GM12891 (cell line): Measurements from ENCODE around the gene SCN4B.

Source experiments
- PAX5 ChIP-seq: IDR thresholded peaks from 2 replicates; pipeline ENCODE4 v1.6.1; 2011; ENCODE audit warnings: low read length, moderate library complexity, mild to moderate bottlenecking; ENCODE audit not compliant: insufficient read depth, severe bottlenecking
- POLR2A ChIP-seq: IDR thresholded peaks from 2 replicates; pipeline ENCODE4 v1.6.1; 2011; ENCODE audit warnings: low read depth, low read length, control low read depth
- POLR2AphosphoS5 ChIP-seq: IDR thresholded peaks from 2 replicates; pipeline ENCODE4 v1.6.1; 2011; ENCODE audit warnings: low read depth, low read length, control low read depth
- POU2F2 ChIP-seq: IDR thresholded peaks from 2 replicates; pipeline ENCODE4 v1.6.1; 2011; ENCODE audit warnings: low read depth, mild to moderate bottlenecking, control low read depth, low read length, moderate library complexity
- SPI1 ChIP-seq: IDR thresholded peaks from 2 replicates; pipeline ENCODE4 v1.6.1; 2011; ENCODE audit warnings: low read depth, low read length, control low read depth
- TAF1 ChIP-seq: IDR thresholded peaks from 2 replicates; pipeline ENCODE4 v1.6.1; 2011; ENCODE audit warnings: low read depth, low read length, control low read depth

DNA sequence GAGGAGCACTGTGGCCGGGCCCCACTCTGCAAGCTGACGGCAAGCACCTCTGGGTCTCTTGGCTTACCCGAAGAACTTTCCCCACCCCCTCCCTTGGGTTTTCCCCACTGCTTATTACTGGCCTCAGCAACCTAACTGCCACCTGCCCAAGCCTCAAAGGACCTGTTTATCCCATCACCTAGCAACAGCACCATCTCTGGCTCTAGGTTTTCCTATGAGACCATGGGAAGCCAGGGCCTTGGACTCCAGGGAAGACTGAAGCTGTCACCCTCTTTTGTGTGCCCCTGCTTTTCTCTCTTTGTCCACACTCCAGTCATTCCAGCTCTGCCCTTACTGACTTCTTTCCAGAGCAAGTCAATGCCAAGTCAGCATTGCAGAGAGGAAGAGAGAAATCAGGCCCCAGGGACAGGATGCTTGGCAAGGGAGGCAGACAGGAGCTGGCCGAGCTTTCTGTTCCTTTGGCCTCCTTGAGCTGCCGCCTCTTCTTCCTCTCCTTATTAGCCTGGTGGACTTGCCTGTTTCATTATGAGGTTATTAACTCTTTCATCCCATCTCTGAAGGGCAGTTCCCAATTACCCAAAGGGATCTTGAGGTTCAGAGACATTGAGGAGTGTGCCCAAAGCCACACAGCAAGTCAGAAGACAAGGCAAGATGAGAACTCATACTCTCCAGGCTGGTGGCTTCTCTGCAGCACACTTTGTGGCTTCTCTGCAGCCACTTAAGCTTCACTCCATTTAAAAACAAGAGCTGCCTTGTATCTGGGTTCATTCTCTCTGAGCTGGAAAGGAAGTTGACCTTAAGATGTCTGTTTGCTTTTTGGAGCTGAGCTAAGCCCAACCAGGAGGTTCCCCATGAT lies 65.5 kb downstream of the SCN4B start, which contains the start of gene SMIM35:
- TF ChIP-seq POLR2AphosphoS5 (no peak), POLR2A (no peak), POU2F2 (no peak), PAX5 (no peak), TAF1 (no peak), SPI1 (no peak)
